ENCODE results near the gene NUPR2.
"Not testable (repeated sequence)": the region's sequence is repeated elsewhere in the genome, so short reads cannot be mapped to it uniquely, and the experiment has no call there.

The NUPR2 gene

GRCh38 chr7:56083150-56083785 is 32.9 kb downstream of the NUPR2 start:
- DNase-seq = no peak

- DNase-seq = no peak
Observed at GRCh38 chr7:56081626-56082340, 34.4 kb downstream of the NUPR2 start.

GRCh38 chr7:56080726-56081435 is 35.3 kb downstream of the NUPR2 start:
- not testable (repeated sequence) for DNase-seq

GRCh38 chr7:56079450-56080185 is 36.6 kb downstream of the NUPR2 start:
- DNase-seq = no peak

GRCh38 chr7:56078196-56078595 is 38.0 kb downstream of the NUPR2 start:
- DNase-seq = no peak

- no peak for DNase-seq
Observed at GRCh38 chr7:56077681-56078080, 38.5 kb downstream of the NUPR2 start.

- DNase-seq = peak; percentile 14 to 41 (median 27)
Observed at GRCh38 chr7:56074371-56074791, 41.8 kb downstream of the NUPR2 start.

GRCh38 chr7:56066376-56066775 is 49.8 kb downstream of the NUPR2 start:
- not testable (repeated sequence) for DNase-seq
